Panc1 (cell line): ENCODE results near the gene TRRAP. TPM values are rescaled to one million over a fixed set of nuclear protein-coding genes. Genes with fewer than 3 reads are reported as not detected.

ENCODE experiments used
- ATAC-seq: fragments of 200-7000 bp; cut with Tn5 transposase; 2 replicates; pipeline ENCODE4 v1.9.1; 2020; ENCODE audit warnings: mild to moderate bottlenecking, moderate library complexity
- BruUV-seq: library from RNA; stranded (reverse); fragments of 400-500 nt; replicated peaks from 2 replicates; lab custom pipeline; 2021; lab: Mats Ljungman, UMichigan
- CTCF ChIA-PET: fragments of 300-600 bp; sonication (Branson Sonifier 250); formaldehyde crosslinking; loops from one replicate; lab custom pipeline; 2022; ENCODE audit warnings: antibody characterized with exemption; lab: Charles Lee
- POLR2A ChIA-PET: fragments of 300-600 bp; sonication (Branson Sonifier 250); formaldehyde crosslinking; loops from one replicate; lab custom pipeline; 2022; ENCODE audit warnings: antibody characterized with exemption; lab: Charles Lee
- DNase-seq: peaks from one replicate; pipeline ENCODE4 v3.0.0-alpha.2; 2010; ENCODE audit warnings: low read depth, low spot score
- H3K27ac ChIP-seq: 2 replicates; pipeline ENCODE4 v1.5.1; 2011; ENCODE audit warnings: mild to moderate bottlenecking, low read length, inconsistent platforms
- H3K27me3 ChIP-seq: fragments of 200-500 bp; sonication (Bioruptor generic); 2 replicates; pipeline ENCODE4 v1.6.0; 2014; ENCODE audit warnings: low read length, inconsistent platforms; ENCODE audit not compliant: control insufficient read depth, insufficient read depth
- H3K36me3 ChIP-seq: fragments of 200-500 bp; sonication (Bioruptor generic); 2 replicates; pipeline ENCODE4 v1.5.1; 2014; ENCODE audit warnings: inconsistent platforms, mild to moderate bottlenecking, low read length, moderate library complexity; ENCODE audit not compliant: control insufficient read depth, insufficient read depth
- H3K4me1 ChIP-seq: 2 replicates; pipeline ENCODE4 v1.5.1; 2011; ENCODE audit warnings: inconsistent platforms, mild to moderate bottlenecking, low read length, moderate library complexity; ENCODE audit not compliant: control insufficient read depth, insufficient read depth
- H3K4me3 ChIP-seq, 2 experiments: 2 replicates each; pipeline ENCODE4 v1.5.1; 2011 to 2012; ENCODE audit warnings: low read depth in 2 of 2, low read length in 2 of 2, mild to moderate bottlenecking in 2 of 2, inconsistent platforms in 1 of 2, moderate library complexity in 1 of 2
- H3K9me3 ChIP-seq: fragments of 200-500 bp; sonication (Bioruptor generic); 2 replicates; pipeline ENCODE4 v1.5.1; 2014; ENCODE audit warnings: low read depth, mild to moderate bottlenecking, inconsistent platforms, low read length, moderate library complexity; ENCODE audit not compliant: control insufficient read depth, insufficient read depth
- CTCF ChIP-seq: fragments of 450-650 bp; IDR thresholded peaks from 2 replicates; pipeline ENCODE4 v1.5.1; 2017; ENCODE audit warnings: mild to moderate bottlenecking
- POLR2AphosphoS5 ChIP-seq: IDR thresholded peaks from 2 replicates; pipeline ENCODE4 v1.6.1; 2012; ENCODE audit warnings: mild to moderate bottlenecking, low read depth, low read length, moderate library complexity
- REST ChIP-seq, 2 experiments: IDR thresholded peaks; 2 replicates each; pipeline ENCODE4 v1.6.1; 2011 to 2012; ENCODE audit warnings: low read depth in 2 of 2, control low read depth in 1 of 2, low read length in 1 of 2, mild to moderate bottlenecking in 1 of 2, moderate library complexity in 1 of 2; ENCODE audit not compliant: insufficient read depth in 1 of 2
- SIN3A ChIP-seq: IDR thresholded peaks from 2 replicates; pipeline ENCODE4 v1.6.1; 2012; ENCODE audit warnings: low read depth, mild to moderate bottlenecking, low read length, moderate library complexity, borderline replicate concordance; ENCODE audit not compliant: insufficient read depth
- TCF7L2 ChIP-seq: IDR thresholded peaks from 2 replicates; pipeline ENCODE4 v1.6.1; 2011; ENCODE audit warnings: mild to moderate bottlenecking, low read depth, low read length, inconsistent platforms
- in situ Hi-C: cut with HindIII; loops from 2 replicates; pipeline ENCODE4 v1.10.0; 2016; ENCODE audit warnings: low sequenced_read_pairs, low pct_unique_long_range_greater_than_20kb
- intact Hi-C: fragments of 100-400 bp; cut with micrococcal nuclease; formaldehyde crosslinking; loops from one replicate; pipeline ENCODE4 v1.10.0; 2022; ENCODE audit not compliant: unreplicated experiment
- total RNA-seq: library from RNA; stranded (reverse); gene quantifications from one replicate; pipeline ENCODE4 v1.2.1, GENCODE V29; 2021; ENCODE audit not compliant: unreplicated experiment

TRRAP gene
- total RNA-seq, 1 experiment from 2014 or later = 44.9 TPM

GRCh38 chr7:98902523-98902922, 24.2 kb downstream of the TRRAP start:
- no peak overlapping the region for H3K27ac ChIP-seq
- TF ChIP-seq TCF7L2 = no peak
- intact Hi-C loops = no loop called here
- DNase-seq = no peak
- no peaks in the 10 kb centered on the region for H3K27me3 ChIP-seq
- no peak for ATAC-seq
- BruUV-seq = no TSS peak
- ChIA-PET CTCF (no interaction called here), POLR2A (no interaction called here)
- H3K4me1 ChIP-seq = no peaks in the 10 kb centered on the region
- in situ Hi-C loops = no loop called here
- no peak overlapping the region for H3K4me3 ChIP-seq
- no peaks in the 10 kb centered on the region for H3K9me3 ChIP-seq
- H3K36me3 ChIP-seq = peaks cover 35% of the 10 kb centered on the region

GRCh38 chr7:98903246-98903645, 24.9 kb downstream of the TRRAP start:
- in situ Hi-C loops (no loop called here), intact Hi-C loops (no loop called here)
- H3K36me3 ChIP-seq = peaks cover 37% of the 10 kb centered on the region
- no TSS peak for BruUV-seq
- POLR2A ChIA-PET = no interaction called here
- TF ChIP-seq REST (IDR thresholded peaks at IDR 0.05; ENCODE audit: insufficient read depth in 1 of 2, low read depth in 2 of 2, low read length in 1 of 2) (no peak), CTCF (no peak), POLR2AphosphoS5 (no peak), SIN3A (no peak), TCF7L2 (no peak)
- no peak overlapping the region for H3K27ac ChIP-seq
- CTCF ChIA-PET = no interaction called here
- ATAC-seq = no peak
- no peaks in the 10 kb centered on the region for H3K4me1 ChIP-seq
- no peak overlapping the region for H3K4me3 ChIP-seq
- H3K27me3 ChIP-seq = no peaks in the 10 kb centered on the region
- no peak for DNase-seq
- H3K9me3 ChIP-seq = no peaks in the 10 kb centered on the region

GRCh38 chr7:98907570-98907969, 29.2 kb downstream of the TRRAP start:
- TF ChIP-seq POLR2AphosphoS5 (no peak), TCF7L2 (no peak), REST (IDR thresholded peaks at IDR 0.05; ENCODE audit: insufficient read depth in 1 of 2, low read depth in 2 of 2, low read length in 1 of 2) (no peak), SIN3A (no peak), CTCF (no peak)
- intact Hi-C loops = no loop called here
- peaks cover 18% of the 10 kb centered on the region for H3K36me3 ChIP-seq
- H3K4me3 ChIP-seq = no peak overlapping the region
- no peaks in the 10 kb centered on the region for H3K9me3 ChIP-seq
- no peak for DNase-seq
- H3K27ac ChIP-seq = no peak overlapping the region
- no peaks in the 10 kb centered on the region for H3K4me1 ChIP-seq
- BruUV-seq = no TSS peak
- ATAC-seq = no peak
- in situ Hi-C loops = no loop called here
- CTCF ChIA-PET = no interaction called here
- no peaks in the 10 kb centered on the region for H3K27me3 ChIP-seq
- POLR2A ChIA-PET = no interaction called here
